GM18511 (cell line): ENCODE results near the gene SNAP47.

ENCODE experiments used
- ATAC-seq: cut with Tn5 transposase; IDR thresholded peaks from one replicate; pipeline ENCODE4 v1.9.1; 2021; ENCODE audit warnings: mild to moderate bottlenecking, moderate library complexity; ENCODE audit not compliant: unreplicated experiment

Gene SNAP47

GRCh38 chr1:227793948-227794816 is 58.9 kb downstream of the SNAP47 start:
- no peak for ATAC-seq

GRCh38 chr1:227794817-227795192 is 59.6 kb downstream of the SNAP47 start:
- ATAC-seq, result no peak

GRCh38 chr1:227795732-227796131 is 60.5 kb downstream of the SNAP47 start:
- ATAC-seq, result no peak

- no peak for ATAC-seq
These were observed 61.2 kb downstream of the SNAP47 start for GRCh38 chr1:227796359-227796915.

GRCh38 chr1:227797144-227797543 is 61.9 kb downstream of the SNAP47 start:
- ATAC-seq, result no peak

- no peak for ATAC-seq
These were observed 62.4 kb downstream of the SNAP47 start for GRCh38 chr1:227797625-227798024.

- no peak for ATAC-seq
These were observed 63.0 kb downstream of the SNAP47 start for GRCh38 chr1:227798078-227798802.

GRCh38 chr1:227799756-227800155 is 64.5 kb downstream of the SNAP47 start:
- no peak for ATAC-seq

- ATAC-seq, result no peak
These were observed 68.7 kb downstream of the SNAP47 start for GRCh38 chr1:227803933-227804332.

GRCh38 chr1:227805606-227806197 is 70.5 kb downstream of the SNAP47 start:
- no peak for ATAC-seq

- no peak for ATAC-seq
These were observed 73.3 kb downstream of the SNAP47 start for GRCh38 chr1:227808566-227808965.

GRCh38 chr1:227809026-227809425 is 73.8 kb downstream of the SNAP47 start:
- no peak for ATAC-seq

GRCh38 chr1:227813962-227814361 is 78.7 kb downstream of the SNAP47 start:
- no peak for ATAC-seq

- ATAC-seq, result no peak
These were observed 80.5 kb downstream of the SNAP47 start, which contains the start of gene PRSS38 for GRCh38 chr1:227815468-227816409. PRSS38 (plus strand) TSS chr1:227815675; CDS start chr1:227815717, 42 bp downstream.

GRCh38 chr1:227816750-227817446 is 81.7 kb downstream of the SNAP47 start:
- no peak for ATAC-seq

GRCh38 chr1:227823537-227823936 is 88.3 kb downstream of the SNAP47 start:
- no peak for ATAC-seq

- no peak for ATAC-seq
These were observed 89.0 kb downstream of the SNAP47 start for GRCh38 chr1:227824204-227824603.

- no peak for ATAC-seq
These were observed 93.6 kb downstream of the SNAP47 start for GRCh38 chr1:227828786-227829185.
